BE2C (cell line): Measurements from ENCODE around the gene DAP3.
"Not testable (repeated sequence)": the region's sequence is repeated elsewhere in the genome, so short reads cannot be mapped to it uniquely, and the experiment has no call there.

Experiments
- DNase-seq: peaks from one replicate; pipeline ENCODE4 v3.0.0-alpha.2; 2020
- H3K27me3 ChIP-seq: fragments of 250-450 bp; sonication (Bioruptor Pico); 2 replicates; pipeline ENCODE4 v1.5.1; 2020; ENCODE audit warnings: mild to moderate bottlenecking
- H3K36me3 ChIP-seq: fragments of 250-450 bp; sonication (Bioruptor Pico); 2 replicates; pipeline ENCODE4 v1.5.1; 2020; ENCODE audit warnings: mild to moderate bottlenecking
- H3K4me1 ChIP-seq: fragments of 250-450 bp; sonication (Bioruptor Pico); 2 replicates; pipeline ENCODE4 v1.5.1; 2020
- H3K4me3 ChIP-seq: 2 replicates; pipeline ENCODE4 v1.5.1; 2011; ENCODE audit warnings: low read depth, low read length
- H3K9me3 ChIP-seq: fragments of 250-450 bp; sonication (Bioruptor Pico); 2 replicates; pipeline ENCODE4 v1.5.1; 2020
- CTCF ChIP-seq: IDR thresholded peaks from 2 replicates; pipeline ENCODE4 v1.5.1; 2012; ENCODE audit warnings: mild to moderate bottlenecking, low read depth, low read length

Gene DAP3

GRCh38 chr1:155680531-155680930 is 8.4 kb upstream of the DAP3 start:
- no peak for DNase-seq
- Histone ChIP-seq H3K4me3 (no peak overlapping the region), H3K36me3 (peaks cover 46% of the 10 kb centered on the region), H3K4me1 (no peaks in the 10 kb centered on the region), H3K27me3 (no peaks in the 10 kb centered on the region), H3K9me3 (no peaks in the 10 kb centered on the region)
- no peak for TF ChIP-seq CTCF

- no peaks in the 10 kb centered on the region for H3K4me1 ChIP-seq
- no peak overlapping the region for H3K4me3 ChIP-seq
- peaks cover 37% of the 10 kb centered on the region for H3K36me3 ChIP-seq
- TF ChIP-seq CTCF = no peak
- H3K9me3 ChIP-seq = no peaks in the 10 kb centered on the region
- DNase-seq = no peak
- H3K27me3 ChIP-seq = no peaks in the 10 kb centered on the region
These were observed 7.1 kb upstream of the DAP3 start for GRCh38 chr1:155681776-155682175.

GRCh38 chr1:155687705-155688323 is 1.1 kb upstream of the DAP3 start:
- not testable (repeated sequence) for H3K4me1 ChIP-seq, H3K27me3 ChIP-seq, H3K9me3 ChIP-seq, H3K36me3 ChIP-seq
- peak overlapping the region; percentile 98 for H3K4me3 ChIP-seq
- DNase-seq = peak; percentile 67

DNA sequence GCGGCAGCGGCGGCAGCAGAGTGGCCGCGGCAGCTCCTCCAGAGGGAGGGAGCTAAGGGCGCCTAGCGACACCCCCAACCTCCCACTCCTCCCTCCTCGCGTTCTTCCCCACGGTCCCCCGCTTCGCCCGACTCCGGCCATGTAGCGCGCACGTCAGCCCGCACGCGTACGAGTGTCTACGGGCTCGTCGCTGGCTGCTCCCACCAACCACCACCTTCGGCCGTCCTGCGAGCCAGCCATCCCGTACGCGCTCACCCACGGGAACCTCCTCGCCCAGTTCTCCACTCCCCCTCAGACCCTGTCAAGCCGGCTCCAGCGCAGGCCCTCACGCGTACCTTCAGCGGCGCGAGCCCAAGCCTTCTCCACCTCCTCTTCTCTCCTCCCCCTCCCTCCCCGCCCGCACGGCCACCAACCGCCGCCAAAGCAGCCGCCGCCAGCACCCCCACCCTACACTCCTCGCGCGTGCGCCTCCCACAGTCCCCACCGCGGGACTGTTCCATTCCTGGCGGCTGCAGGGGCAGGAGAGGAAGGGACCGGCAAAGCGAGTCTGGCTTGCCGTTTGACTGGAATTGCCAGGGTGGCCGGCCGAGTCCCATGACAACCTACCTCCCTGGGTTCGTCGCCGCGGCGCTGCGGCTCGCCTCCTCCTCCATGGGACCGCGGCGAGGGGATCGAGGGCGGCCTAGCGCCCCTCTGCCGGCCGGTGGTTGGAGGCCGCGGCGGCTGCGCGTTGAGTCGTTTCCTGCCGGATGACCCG is 389 bp upstream of the DAP3 start, which contains the start of gene YY1AP1:
Gene YY1AP1, minus strand, starts transcription at position 451 of the 757 bp plus-strand sequence. CDS start 8,338 bp downstream, outside the sequence.
- Histone ChIP-seq H3K4me3 (peak within 1 kb of the TSS; percentile 98), H3K36me3 (peaks cover 8% of the 10 kb centered on the region)

DNA sequence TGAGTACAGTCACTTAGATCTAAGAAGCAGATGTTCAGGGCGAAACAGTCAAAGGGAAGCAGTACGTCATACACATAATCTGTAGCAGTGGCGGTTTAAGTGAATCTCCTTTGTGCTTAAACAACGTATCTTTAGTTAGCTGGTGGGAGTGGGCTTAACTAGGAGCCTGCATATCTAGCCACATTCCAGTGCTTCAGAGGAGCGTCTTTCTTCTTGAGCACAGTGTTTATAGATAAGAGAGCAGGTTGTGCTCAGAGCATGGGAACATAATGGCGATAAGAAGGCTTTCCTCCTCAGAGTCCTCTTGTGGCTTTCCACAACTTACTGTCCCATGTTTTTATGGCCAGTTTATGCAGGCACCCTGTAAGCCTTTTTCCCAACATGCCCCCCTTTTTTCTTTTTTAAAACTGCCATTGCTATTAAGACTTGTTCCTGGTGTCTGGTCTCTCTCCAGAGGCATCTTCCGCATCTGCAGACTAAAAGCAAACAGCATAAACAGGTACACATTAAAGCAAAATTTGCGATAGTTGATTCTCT is 3.2 kb downstream of the DAP3 start:
- H3K27me3 ChIP-seq = no peaks in the 10 kb centered on the region
- TF ChIP-seq CTCF = no peak
- peaks cover 5% of the 10 kb centered on the region for H3K36me3 ChIP-seq
- H3K4me1 ChIP-seq = no peaks in the 10 kb centered on the region
- no peaks in the 10 kb centered on the region for H3K9me3 ChIP-seq
- no peak for DNase-seq
- no peak overlapping the region for H3K4me3 ChIP-seq

More for the DNA sequence above, 389 bp upstream of the DAP3 start, which contains the start of gene YY1AP1:
- no peaks in the 10 kb centered on the region for H3K27me3 ChIP-seq
- DNase-seq = peak; percentile 95
- TF ChIP-seq CTCF = no peak
- H3K9me3 ChIP-seq = no peaks in the 10 kb centered on the region
- no peaks in the 10 kb centered on the region for H3K4me1 ChIP-seq

DNA sequence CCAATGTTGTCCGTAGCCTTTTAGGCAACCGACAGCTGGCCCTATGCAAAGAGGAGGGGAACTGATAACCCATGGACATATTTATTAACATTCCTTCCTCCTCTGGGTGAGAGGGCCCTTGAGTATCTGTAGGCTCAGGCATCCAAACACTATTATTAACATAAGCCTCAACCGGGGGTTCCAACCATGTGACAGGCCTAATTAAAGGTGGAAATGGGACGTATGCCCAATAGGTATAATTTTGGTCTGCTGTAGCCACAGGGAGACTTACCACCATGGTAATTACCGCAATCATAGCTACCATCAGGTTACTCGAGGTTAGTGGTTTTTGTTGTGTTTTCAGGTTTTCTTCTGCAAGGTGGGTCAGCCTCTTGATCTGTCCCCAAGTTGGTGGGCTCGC is 5.3 kb downstream of the DAP3 start:
- TF ChIP-seq CTCF = no peak
- H3K27me3 ChIP-seq = no peaks in the 10 kb centered on the region
- no peak for DNase-seq
- H3K9me3 ChIP-seq = no peaks in the 10 kb centered on the region
- peak overlapping the region; percentile 68 for H3K4me3 ChIP-seq
- peaks cover 5% of the 10 kb centered on the region for H3K36me3 ChIP-seq
- no peaks in the 10 kb centered on the region for H3K4me1 ChIP-seq
